Activated CD8-positive, alpha-beta T cell treated with anti-CD3 and anti-CD28 coated beads for 36 hours (primary cell): ENCODE data around the gene PLEK. TPM values are rescaled to one million over a fixed set of nuclear protein-coding genes. Genes with fewer than 3 reads are reported as not detected.

Source experiments
- ATAC-seq: fragments of 200-7000 bp; cut with Tn5 transposase; one replicate; pipeline ENCODE4 v1.10.0; 2021; ENCODE audit warnings: mild to moderate bottlenecking, moderate library complexity
- CTCF ChIA-PET: fragments of 350-600 bp; sonication (Branson Sonifier 250); formaldehyde crosslinking; loops from one replicate; lab custom pipeline; 2021; ENCODE audit warnings: antibody characterized with exemption; lab: Charles Lee
- POLR2A ChIA-PET: fragments of 350-600 bp; sonication (Branson Sonifier 250); formaldehyde crosslinking; loops from one replicate; lab custom pipeline; 2021; ENCODE audit warnings: antibody characterized with exemption; lab: Charles Lee
- DNase-seq: peaks from one replicate; pipeline ENCODE4 v3.0.0-alpha.2; 2020
- H3K27ac Mint-ChIP-seq: one replicate; pipeline ENCODE4 v1.8.0; 2021; ENCODE audit warnings: mild to moderate bottlenecking, mixed read lengths
- H3K27me3 Mint-ChIP-seq: one replicate; pipeline ENCODE4 v1.8.0; 2021; ENCODE audit warnings: mixed read lengths
- H3K36me3 Mint-ChIP-seq: one replicate; pipeline ENCODE4 v1.8.0; 2021; ENCODE audit warnings: low read depth, mixed read lengths
- H3K4me1 Mint-ChIP-seq: one replicate; pipeline ENCODE4 v1.8.0; 2021; ENCODE audit warnings: low read depth, mixed read lengths
- H3K4me3 Mint-ChIP-seq: one replicate; pipeline ENCODE4 v1.8.0; 2021; ENCODE audit warnings: mild to moderate bottlenecking, moderate library complexity, mixed read lengths
- H3K9me3 Mint-ChIP-seq: one replicate; pipeline ENCODE4 v1.8.0; 2021; ENCODE audit warnings: mixed read lengths
- CTCF ChIP-seq: fragments of 200-600 bp; IDR thresholded peaks from one replicate; pipeline ENCODE4 v1.8.0; 2022; ENCODE audit warnings: antibody characterized with exemption, mild to moderate bottlenecking
- intact Hi-C: fragments of 100-400 bp; cut with micrococcal nuclease; formaldehyde crosslinking; loops from one replicate; pipeline ENCODE4 v1.10.0; 2022
- total RNA-seq, 2 experiments: library from RNA; stranded (reverse); gene quantifications; one replicate each; pipeline ENCODE4 v1.2.3, GENCODE V29; 2021

The PLEK gene
- total RNA-seq, 2 experiments from 2014 or later, result 4.8 to 6.0 TPM

- Mint-ChIP-seq H3K4me1 (peaks cover 10% of the 10 kb centered on the region), H3K27me3 (no peaks in the 10 kb centered on the region), H3K9me3 (no peaks in the 10 kb centered on the region), H3K36me3 (no peaks in the 10 kb centered on the region), H3K27ac (no peak overlapping the region), H3K4me3 (no peak overlapping the region)
- POLR2A ChIA-PET, result no interaction called here
- intact Hi-C loops, result no loop called here
- ATAC-seq, result no peak
- no peak for TF ChIP-seq CTCF
- DNase-seq, result no peak
- CTCF ChIA-PET, result interaction anchor here (1.3 to 1.9 kb wide), 2 partner anchors 10 to 16 kb away, joined by 3 to 12 read pairs; no protein-coding TSS in a partner anchor
Observed at GRCh38 chr2:68431316-68431972, 66.4 kb downstream of the PLEK start.

GRCh38 chr2:68432696-68433658, 67.9 kb downstream of the PLEK start:
- TF ChIP-seq CTCF, result no peak
- intact Hi-C loops, result no loop called here
- Mint-ChIP-seq H3K4me3 (no peak overlapping the region), H3K36me3 (no peaks in the 10 kb centered on the region), H3K4me1 (peaks cover 3% of the 10 kb centered on the region), H3K27ac (no peak overlapping the region), H3K27me3 (no peaks in the 10 kb centered on the region), H3K9me3 (no peaks in the 10 kb centered on the region)
- ChIA-PET CTCF (interaction anchor here (1.3 to 1.9 kb wide), 2 partner anchors 8 to 18 kb away, joined by 3 to 12 read pairs; no protein-coding TSS in a partner anchor), POLR2A (no interaction called here)
- DNase-seq (no peak), ATAC-seq (no peak)

- Mint-ChIP-seq H3K4me3 (no peak overlapping the region), H3K4me1 (no peaks in the 10 kb centered on the region), H3K36me3 (no peaks in the 10 kb centered on the region), H3K27ac (no peak overlapping the region), H3K27me3 (no peaks in the 10 kb centered on the region), H3K9me3 (no peaks in the 10 kb centered on the region)
- no peak for ATAC-seq
- POLR2A ChIA-PET, result no interaction called here
- no peak for TF ChIP-seq CTCF
- no peak for DNase-seq
- intact Hi-C loops, result no loop called here
- CTCF ChIA-PET, result no interaction called here
Observed at GRCh38 chr2:68434981-68435380, 69.9 kb downstream of the PLEK start.

- no peak overlapping the region for H3K4me3 Mint-ChIP-seq
- H3K27me3 Mint-ChIP-seq, result no peaks in the 10 kb centered on the region
- TF ChIP-seq CTCF, result no peak
- intact Hi-C loops, result no loop called here
- POLR2A ChIA-PET, result no interaction called here
- no peaks in the 10 kb centered on the region for H3K36me3 Mint-ChIP-seq
- DNase-seq (no peak), ATAC-seq (no peak)
- H3K4me1 Mint-ChIP-seq, result peaks cover 6% of the 10 kb centered on the region
- CTCF ChIA-PET, result interaction anchor here (1.2 to 1.6 kb wide), 3 partner anchors 28 to 313 kb away, joined by 3 to 6 read pairs (median 3); no protein-coding TSS in a partner anchor
- no peaks in the 10 kb centered on the region for H3K9me3 Mint-ChIP-seq
- H3K27ac Mint-ChIP-seq, result no peak overlapping the region
Observed at GRCh38 chr2:68435615-68436014, 70.5 kb downstream of the PLEK start.
